SIG-M5 treated with dmso at 0.1 percent for 504 hours (cell line): ENCODE data around the gene SOCS2.

Experiments
- DNase-seq: peaks from one replicate; lab custom pipeline; 2025; ENCODE audit not compliant: unreplicated experiment; lab: John Stamatoyannopoulos, UW

SOCS2 gene

GRCh38 chr12:93567174-93567573 lies 5.3 kb upstream of the SOCS2 start:
- no peak for DNase-seq

DNA sequence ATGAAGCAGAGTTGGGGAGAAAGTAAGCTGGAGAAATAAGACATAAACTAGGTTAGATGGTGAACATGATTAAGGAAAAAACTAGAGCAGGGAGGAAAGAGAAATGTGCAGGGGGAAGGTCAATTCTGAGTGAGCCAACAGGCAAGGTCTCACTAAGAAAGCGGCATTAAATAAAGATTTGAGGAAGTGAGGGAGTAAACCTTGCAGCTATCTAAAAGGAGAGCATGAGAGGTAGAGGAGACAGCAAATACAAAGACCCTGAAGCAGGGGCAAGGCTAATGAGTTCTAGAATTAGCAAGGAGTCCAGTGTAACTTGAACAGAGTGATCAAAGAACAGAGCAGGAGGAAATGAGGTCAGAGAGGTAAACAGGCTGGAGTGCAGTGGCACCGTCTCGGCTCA lies 4.4 kb upstream of the SOCS2 start:
- no peak for DNase-seq

GRCh38 chr12:93569301-93569655 lies 3.2 kb upstream of the SOCS2 start:
- peak; percentile 82 for DNase-seq

- peak; percentile 82 for DNase-seq
These were observed 2.6 kb upstream of the SOCS2 start for GRCh38 chr12:93569656-93570551.

GRCh38 chr12:93570552-93571364 lies 1.7 kb upstream of the SOCS2 start:
- DNase-seq = peak; percentile 77

GRCh38 chr12:93571365-93571924 lies 1.0 kb upstream of the SOCS2 start:
- DNase-seq = no peak

DNA sequence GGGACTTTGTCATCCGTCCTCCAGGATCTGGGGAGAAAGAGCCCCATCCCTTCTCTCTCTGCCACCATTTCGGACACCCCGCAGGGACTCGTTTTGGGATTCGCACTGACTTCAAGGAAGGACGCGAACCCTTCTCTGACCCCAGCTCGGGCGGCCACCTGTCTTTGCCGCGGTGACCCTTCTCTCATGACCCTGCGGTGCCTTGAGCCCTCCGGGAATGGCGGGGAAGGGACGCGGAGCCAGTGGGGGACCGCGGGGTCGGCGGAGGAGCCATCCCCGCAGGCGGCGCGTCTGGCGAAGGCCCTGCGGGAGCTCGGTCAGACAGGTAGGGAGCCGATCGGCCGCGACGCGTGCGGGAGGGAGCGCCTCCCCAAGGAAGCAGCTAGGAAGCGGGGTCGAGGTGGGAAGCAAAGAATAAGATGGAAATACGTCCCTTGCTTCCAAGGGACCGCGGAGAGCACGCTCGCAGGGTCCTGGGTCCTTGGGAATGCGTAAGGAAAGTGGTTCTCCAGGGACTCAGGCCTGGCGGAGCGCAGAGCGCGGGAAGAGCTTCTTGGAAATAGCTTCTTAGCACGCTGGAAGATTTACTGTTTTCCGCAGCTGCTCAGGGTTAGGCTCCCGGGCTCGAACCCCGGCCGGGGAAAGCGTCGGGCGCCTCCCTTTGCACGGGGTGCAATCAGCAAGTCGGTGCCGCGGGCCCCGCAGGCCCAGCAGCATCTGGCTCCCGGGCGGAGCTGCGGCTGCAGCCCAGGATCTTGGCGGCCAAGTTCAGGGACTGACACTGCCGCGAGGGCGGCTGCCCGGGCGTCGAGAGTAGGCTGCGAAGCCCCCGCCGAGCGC lies 457 bp downstream of the SOCS2 start:
- DNase-seq = no peak

- DNase-seq = no peak
These were observed 1.2 kb downstream of the SOCS2 start for GRCh38 chr12:93573552-93574223.

DNA sequence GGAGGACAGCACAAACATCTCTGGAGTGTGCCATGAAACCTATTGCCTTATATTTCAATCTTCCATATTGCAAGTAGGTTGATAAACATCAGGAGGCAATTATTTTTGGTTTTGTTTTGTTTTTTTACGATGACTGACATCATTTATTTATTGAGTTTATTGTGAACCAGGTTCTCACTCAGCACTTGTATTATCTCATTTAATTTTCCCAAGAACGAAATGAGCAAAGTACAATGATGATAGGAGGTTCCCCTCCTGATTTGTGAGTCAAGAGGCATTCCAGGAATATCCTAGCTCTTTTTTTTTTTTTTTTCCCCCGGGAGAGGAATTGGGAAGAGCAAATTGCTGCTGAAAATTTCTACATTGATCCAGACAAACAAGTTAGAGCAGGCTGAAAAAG lies 4.7 kb downstream of the SOCS2 start:
- DNase-seq = no peak

- DNase-seq = no peak
These were observed 5.7 kb downstream of the SOCS2 start for GRCh38 chr12:93578221-93578620.

DNA sequence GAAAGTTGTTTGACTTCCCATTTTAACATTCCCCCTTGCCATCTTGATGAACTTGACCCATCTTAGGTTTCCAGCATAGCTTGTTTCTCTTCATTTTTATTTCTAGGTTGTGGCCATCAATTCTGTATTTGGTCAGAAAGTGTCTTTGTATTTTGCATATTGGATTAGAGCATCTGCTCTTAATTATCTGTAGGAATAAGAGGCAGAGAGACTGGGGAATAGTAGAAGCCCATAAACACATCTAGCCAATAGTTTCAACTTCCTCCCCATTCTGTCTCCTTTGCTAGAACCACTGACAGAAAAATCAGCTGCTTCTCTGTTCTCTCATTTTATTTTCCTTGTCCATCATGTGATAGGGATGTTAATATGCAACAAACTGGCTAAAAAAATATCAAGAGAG lies 8.2 kb downstream of the SOCS2 start:
- no peak for DNase-seq

GRCh38 chr12:93581370-93581769 lies 8.9 kb downstream of the SOCS2 start:
- DNase-seq = no peak

DNA sequence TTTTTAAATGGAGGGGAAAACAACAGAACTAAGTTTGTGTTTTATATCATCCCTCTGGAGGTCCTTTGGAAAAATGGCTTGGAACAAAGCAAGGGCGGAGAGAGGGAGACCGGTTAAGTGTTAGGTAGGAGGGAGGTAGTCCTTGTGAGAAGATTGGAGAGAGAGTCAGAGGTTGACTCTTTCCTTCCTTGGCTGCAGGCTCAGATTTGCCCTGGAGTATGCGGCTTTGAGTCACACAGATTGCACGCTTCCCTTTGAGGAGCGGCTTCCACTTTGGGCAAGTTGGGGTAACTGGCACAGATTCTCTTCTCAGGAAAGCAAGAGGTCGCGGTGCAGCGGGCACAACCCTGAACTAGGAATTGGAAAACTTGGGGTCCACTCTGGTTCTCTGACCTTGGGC lies 9.9 kb downstream of the SOCS2 start:
- no peak for DNase-seq

DNA sequence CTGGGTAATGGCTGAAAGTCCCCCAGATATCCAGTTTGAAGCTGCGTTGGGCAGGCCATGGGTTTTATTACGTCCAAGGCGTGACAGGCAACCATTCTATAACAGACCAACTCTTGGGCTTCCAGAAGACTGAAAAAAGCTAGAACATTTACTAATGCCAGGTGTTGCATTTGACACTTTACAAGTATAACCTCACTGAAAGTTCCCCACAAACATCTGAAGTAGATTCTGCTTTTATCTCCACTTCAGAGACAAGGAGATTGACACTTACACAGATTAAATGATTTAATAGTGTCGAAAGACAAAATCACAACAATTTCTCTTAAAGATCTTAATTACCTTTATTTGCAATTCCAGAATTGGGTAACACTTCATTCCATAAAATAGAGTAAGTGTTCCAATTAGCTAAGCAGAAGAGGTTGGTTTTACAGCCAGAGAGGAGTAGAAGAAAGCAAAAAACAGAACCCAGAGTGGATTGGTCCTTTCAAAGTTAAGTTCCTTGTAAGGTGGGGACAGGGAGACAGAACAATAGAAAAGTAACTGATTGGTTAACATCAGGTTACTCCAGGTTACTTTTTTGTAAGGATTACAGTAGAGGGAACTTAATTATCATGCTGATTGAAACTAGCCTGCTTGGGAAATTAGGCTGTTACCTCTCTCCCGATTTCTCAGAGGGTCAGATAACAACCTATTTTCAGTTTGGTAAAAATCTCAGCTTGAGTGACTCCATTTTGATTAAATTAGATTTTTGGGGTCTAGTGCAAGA lies 11.3 kb downstream of the SOCS2 start:
- DNase-seq = no peak

DNA sequence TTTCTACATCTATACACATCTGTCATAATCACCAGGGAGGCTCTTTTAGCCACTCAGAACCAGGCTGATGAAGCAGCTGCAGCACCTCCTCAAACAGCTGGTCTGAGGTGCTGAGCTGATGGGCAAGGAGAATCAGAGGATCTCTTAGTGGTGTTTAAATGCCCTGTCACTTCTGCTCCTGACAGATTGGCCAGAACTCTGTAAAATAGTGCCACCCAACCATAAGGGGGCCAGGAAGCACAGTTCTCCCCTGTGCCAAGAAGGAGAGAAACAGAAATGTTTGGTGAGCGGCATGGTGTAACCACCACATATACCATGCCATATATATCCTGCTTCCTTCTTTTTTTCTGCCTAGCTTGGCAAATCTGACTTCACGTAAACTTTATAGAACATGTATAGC lies 12.8 kb downstream of the SOCS2 start:
- DNase-seq = no peak

GRCh38 chr12:93587611-93588010 lies 15.1 kb downstream of the SOCS2 start:
- peak; percentile 26 for DNase-seq

- DNase-seq = no peak
These were observed 16.6 kb downstream of the SOCS2 start for GRCh38 chr12:93589081-93589480.

- DNase-seq = peak; percentile 87
These were observed 18.8 kb downstream of the SOCS2 start for GRCh38 chr12:93591137-93591868.
